Activated T-cell treated with anti-CD3 and anti-CD28 coated beads, Interleukin-2, amount 50 U/mL, for 1 hour (primary cell): ENCODE results near the gene SPON1.
"Not testable (repeated sequence)": the region's sequence is repeated elsewhere in the genome, so short reads cannot be mapped to it uniquely, and the experiment has no call there.

ENCODE experiments used
- DNase-seq: peaks from one replicate; pipeline ENCODE4 v3.0.0-alpha.2; 2020

Gene SPON1

DNA sequence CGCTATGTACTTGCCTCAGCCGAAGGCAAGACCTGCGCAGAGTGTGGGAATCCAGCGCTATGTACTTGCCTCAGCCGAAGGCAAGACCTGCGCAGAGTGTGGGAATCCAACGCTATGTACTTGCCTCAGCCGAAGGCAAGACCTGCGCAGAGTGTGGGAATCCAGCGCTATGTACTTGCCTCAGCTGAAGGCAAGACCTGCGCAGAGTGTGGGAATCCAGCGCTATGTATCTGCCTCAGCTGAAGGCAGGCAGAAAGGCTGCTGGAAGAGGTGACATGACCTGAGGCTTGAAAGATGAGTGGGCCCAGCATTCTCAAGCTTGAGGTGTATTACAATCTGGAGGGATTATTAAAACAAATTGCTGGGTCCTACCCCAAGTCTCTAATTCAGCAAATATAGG, 290.0 kb downstream of the SPON1 start:
- not testable (repeated sequence) for DNase-seq

DNA sequence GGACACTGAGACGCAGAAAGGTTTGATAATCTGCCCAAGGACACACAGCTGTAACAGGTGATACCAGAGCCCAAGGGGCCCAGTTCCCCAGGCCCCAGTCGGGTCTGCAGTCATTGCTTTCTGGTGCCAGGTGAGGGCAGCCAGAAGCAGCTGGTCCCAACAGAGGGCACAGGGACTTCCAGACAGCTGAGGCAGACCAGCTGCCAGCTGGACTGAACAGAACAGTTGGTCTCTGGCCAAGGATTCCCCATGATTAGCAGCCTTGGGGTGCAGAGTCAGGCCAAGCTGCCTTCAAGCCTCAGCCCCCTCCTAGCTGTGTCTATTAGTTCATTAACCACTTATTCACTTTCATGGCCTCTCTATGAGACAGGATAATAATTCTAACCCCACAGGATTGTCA, 290.9 kb downstream of the SPON1 start:
- DNase-seq = no peak

- DNase-seq = no peak
Measured at GRCh38 chr11:14253840-14254239, 291.3 kb downstream of the SPON1 start.

- DNase-seq = no peak
Measured at GRCh38 chr11:14254533-14255237, 292.2 kb downstream of the SPON1 start.

DNA sequence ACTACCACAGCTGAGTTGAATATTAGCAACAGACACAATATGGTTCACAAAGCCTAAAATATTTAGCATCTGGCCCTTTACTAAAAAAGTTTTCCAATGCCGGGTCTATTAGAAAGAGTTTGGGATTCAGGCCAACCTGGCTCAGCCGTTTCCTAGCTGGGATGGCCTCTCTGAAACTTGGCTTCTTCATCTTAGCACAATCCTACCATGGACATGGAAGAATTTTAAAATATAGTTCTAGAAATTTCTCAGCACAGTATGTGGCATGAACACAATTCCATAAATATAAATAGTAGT, 292.7 kb downstream of the SPON1 start:
- no peak for DNase-seq

GRCh38 chr11:14258221-14258935, 295.9 kb downstream of the SPON1 start:
- DNase-seq = no peak

DNA sequence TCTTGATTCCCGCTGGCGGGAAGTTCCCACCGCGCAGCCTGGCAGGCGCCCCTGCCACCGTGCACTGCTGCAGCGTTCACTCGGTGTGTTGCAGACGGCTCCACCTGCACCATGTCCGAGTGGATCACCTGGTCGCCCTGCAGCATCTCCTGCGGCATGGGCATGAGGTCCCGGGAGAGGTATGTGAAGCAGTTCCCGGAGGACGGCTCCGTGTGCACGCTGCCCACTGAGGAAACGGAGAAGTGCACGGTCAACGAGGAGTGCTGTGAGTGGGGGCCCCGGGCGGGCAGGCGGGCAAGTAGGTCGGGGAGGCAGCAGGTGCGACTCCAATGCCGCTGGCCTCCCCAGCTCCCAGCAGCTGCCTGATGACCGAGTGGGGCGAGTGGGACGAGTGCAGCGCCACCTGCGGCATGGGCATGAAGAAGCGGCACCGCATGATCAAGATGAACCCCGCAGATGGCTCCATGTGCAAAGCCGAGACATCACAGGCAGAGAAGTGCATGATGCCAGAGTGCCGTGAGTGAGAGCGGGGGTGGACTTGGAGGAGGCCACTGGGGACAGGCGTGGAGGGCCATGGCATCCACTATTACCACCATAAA, 296.8 kb downstream of the SPON1 start:
- no peak for DNase-seq

DNA sequence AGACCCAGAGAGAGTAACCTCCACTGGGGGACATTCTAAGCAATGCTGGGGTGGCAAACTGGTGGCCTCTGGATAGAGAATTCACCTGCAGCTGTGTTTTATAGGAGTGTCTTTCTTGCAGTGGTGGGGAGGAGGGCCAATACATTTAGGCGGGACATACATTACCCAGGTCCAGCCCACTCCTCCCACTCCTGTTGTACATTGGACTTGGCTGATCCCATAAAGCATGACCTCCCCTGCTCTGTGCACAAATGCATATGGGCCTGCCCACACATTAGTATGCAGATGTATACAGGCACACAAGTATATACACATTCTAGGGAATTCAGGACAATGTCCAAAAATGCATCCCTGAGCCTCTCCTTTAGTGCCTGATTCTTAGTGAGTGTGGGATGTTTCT, 297.4 kb downstream of the SPON1 start:
- DNase-seq = no peak

DNA sequence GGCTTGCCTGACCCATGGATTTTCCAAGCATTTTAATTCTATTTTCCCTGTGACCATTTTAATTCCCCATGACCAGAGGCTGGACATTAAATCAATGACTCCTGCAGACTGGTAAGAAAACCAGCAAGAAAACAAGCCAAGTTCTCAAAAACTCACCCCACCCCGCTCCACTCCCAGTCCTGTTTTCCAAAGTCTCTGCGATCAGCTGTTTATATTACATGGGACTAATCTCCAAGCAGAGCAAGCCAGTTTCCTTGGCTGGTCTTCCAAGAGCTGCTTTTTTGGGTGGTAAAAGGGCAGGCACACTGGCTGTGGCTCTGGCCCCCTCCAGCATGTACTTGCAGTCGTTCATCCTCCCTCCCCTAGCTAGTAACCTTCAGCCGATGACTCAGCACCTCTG, 298.5 kb downstream of the SPON1 start:
- DNase-seq = no peak

DNA sequence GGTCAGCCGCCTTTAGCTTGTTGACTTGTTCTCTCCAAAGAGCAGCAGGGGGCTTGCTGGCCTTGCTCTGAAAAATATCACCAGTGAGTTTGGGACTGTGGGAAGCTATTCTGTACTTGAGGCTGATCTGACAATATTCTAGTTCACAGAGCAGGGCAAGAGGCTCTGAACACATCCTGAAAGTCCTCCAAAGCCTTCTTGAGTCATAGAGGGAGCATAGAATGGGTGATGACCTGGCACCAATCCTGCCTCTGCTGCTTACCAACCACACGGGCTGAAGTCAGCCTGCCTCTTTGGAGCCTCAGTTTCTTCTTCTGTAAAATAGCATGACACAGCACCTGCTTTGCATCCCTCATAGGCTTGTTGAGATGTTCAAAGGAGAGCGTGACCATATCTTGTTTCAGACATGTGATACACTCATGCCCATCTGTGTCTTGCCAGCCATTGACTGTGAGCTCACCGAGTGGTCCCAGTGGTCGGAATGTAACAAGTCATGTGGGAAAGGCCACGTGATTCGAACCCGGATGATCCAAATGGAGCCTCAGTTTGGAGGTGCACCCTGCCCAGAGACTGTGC, 299.8 kb downstream of the SPON1 start:
- DNase-seq = no peak

- DNase-seq = no peak
Measured at GRCh38 chr11:14264966-14265365, 302.4 kb downstream of the SPON1 start.

- DNase-seq = no peak
Measured at GRCh38 chr11:14266622-14267021, 304.1 kb downstream of the SPON1 start.

DNA sequence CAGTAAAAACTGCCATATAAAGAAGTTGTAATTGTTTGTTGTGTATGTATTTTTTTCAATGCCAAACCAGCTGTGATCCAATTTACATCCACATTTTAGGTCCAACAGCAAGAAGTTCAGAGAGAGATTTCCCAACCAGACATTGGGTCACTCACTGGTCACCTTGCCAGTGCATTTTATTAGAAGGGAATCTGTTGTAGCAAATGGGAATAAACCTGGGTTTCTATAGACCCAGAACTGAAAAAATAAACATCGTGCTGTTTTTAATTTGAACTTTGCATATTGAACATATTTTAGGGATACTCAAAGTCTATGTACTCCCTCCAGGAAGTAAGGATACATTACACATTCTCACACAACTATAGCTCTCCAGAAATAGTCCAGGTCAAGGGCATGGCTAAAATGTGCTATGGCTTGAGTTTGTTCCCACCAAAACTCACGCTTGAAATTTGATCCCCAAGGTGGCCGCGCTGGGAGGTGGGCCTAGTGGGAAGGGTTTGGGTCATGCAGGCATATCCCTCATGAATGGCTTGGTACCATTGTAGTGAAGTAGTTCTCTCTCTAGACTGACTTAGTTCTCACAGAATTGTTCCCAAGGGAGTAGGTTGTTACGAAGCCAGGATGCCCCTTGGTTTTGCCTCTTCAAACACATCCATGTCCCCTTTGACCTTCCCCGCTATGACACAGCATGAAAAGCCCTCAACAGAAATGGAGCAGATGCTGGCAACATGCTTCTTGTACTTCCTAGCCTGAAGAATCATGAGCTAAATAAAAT, 305.5 kb downstream of the SPON1 start:
- no peak for DNase-seq

GRCh38 chr11:14269692-14270573, 307.4 kb downstream of the SPON1 start:
- DNase-seq = no peak

- no peak for DNase-seq
Measured at GRCh38 chr11:14270690-14271542, 308.4 kb downstream of the SPON1 start.

DNA sequence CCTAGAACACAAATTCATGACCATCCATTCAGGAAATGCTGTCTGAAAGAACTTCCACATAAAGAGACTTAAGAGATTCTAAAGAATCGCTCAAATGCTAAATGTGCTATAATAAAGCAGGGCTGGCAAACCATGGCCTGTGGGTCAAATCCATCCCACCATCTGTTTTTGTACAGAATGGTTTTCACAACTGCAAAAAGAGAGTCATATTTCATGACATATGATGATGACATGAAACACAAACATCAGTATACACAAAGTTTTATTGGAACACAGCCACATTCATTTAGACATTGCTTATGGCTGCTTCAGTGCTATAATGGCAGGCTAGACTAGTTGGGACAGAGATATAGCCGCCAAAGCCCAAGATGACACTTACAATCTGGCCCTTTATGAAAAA, 311.4 kb downstream of the SPON1 start:
- no peak for DNase-seq

DNA sequence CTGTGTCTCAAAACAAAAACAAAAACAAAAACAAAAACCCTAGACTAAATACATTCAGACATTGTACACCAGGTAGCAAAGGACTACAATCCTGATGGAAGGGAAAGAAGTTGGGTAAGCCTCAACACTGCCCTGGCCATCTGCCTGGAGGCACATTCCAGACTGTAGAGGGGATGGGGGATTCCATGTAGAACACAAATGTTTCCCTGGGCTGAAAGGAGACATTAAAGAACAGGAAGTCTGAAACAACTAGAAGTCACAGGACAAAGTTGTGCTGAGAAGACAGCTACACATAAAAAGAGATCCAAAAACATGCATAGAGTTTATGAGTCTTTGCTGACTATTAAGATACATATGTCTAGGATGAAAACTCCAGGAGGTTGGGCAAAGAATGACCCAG, 312.6 kb downstream of the SPON1 start:
- DNase-seq = no peak

GRCh38 chr11:14278869-14279268, 316.3 kb downstream of the SPON1 start:
- not testable (repeated sequence) for DNase-seq

DNA sequence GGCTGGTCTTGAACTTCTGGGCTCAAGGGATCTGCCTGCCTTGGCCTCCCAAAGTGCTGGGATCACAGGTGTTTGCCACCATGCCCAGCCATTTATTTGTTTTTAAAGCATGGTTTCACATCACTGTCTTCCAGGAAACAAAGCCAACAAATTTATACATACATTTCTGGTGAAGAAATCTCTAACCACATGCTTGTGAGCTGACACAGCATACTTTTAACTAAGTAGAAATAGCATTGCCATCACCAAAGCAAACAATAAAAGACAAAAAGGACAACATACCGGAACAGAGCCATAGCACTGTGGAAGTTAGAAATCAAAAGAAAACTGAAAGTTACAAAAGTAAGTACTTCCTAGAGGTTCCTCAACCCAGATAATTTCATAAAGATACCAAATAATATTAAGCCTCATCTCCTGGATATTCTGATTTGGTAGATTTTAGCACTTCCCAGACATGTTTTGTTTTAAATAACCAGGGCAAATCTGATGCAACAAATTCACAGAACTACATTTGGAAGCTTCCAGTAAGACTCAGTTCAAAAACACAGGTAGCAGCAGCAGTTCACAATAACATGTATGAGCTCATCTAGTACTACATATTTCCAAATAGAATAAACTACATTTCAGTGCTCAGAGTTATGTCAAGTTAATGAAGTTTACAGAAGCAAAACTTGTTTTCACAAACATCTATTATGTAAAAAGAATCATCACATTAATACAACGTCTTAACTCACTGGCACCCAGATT, 325.8 kb downstream of the SPON1 start:
- no peak for DNase-seq

- no peak for DNase-seq
Measured at GRCh38 chr11:14290422-14290821, 327.9 kb downstream of the SPON1 start.

DNA sequence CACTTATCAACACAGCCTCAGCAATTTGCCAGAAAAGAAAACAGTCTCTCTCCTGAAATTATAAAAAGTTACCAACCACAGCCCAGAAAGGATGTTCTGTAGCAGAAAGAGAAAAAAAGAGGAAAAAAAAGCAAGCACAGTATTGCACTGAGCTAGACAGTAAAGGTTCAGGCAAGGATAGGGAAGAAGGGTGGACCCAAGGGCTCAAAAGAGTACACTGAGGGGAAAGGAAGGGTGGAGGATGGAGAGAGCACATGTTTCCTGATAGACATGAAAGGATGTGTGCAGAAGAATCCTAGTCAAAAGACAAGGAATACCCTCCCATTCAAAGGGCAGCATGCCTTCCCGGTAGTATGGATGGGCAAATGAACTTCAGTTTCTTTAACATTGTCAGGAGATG, 337.4 kb downstream of the SPON1 start:
- DNase-seq = no peak
